GM06990 (cell line): Measurements from ENCODE around the gene GSAP.

Experiments
- DNase-seq: peaks from one replicate; pipeline ENCODE4 v3.0.0-alpha.2; 2011; ENCODE audit not compliant: insufficient read length; ENCODE audit errors: extremely low read depth
- H3K27me3 ChIP-seq: replicated peaks from 2 replicates; pipeline ENCODE4 v1.6.0; 2011; ENCODE audit warnings: low read length; ENCODE audit not compliant: control insufficient read depth, insufficient read depth
- H3K36me3 ChIP-seq: 2 replicates; pipeline ENCODE4 v1.5.1; 2011; ENCODE audit warnings: low read length; ENCODE audit not compliant: control insufficient read depth, insufficient read depth
- H3K4me3 ChIP-seq: replicated peaks from 2 replicates; pipeline ENCODE4 v1.5.1; 2011; ENCODE audit warnings: low read depth, mild to moderate bottlenecking, control low read depth, low read length
- TF ChIP-seq, protein P1 (sequence below): IDR thresholded peaks from 2 replicates; pipeline ENCODE4 v1.5.1; 2011; ENCODE audit warnings: low read length, control low read depth, mild to moderate bottlenecking, inconsistent platforms; ENCODE audit not compliant: insufficient read depth, poor library complexity, severe bottlenecking

Gene GSAP

DNA sequence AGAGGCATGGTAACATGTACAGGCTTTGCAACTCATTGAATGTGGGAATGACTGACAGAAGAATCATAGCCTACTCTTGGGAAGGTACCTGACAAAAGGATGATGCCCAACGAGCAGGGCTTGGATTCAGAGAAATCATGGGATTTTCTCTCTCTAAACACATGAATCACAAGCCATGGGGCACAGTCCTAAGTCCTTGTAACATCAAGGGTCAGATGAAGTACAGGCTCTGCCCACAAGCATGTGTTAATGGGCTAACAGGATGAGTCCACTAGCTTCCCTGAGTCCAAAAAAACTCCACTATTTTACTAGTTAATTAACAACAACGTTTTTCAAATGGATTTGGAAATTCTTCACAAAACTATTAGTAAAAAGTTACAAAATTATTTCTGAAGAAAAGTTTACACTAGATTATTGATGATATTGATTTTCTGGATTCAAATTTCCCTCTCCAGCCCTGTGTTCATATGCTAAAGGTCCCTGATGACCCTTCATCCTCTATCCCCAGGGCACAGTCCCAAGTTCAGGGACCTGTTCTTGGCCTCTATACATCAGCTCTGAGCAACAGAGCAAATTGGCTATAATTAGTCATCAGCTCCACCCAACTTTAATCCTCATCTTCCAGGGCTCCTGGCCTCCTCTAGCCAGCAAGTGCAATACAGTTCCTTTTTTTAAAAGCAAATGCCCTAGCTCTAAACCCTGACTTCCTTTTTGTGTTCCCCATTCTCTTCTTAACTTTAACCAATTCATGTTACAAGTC lies 99.8 kb downstream of the GSAP start:
- no peaks in the 10 kb centered on the region for H3K27me3 ChIP-seq
- no peak for DNase-seq
- no peak overlapping the region for H3K4me3 ChIP-seq
- peaks cover 2% of the 10 kb centered on the region for H3K36me3 ChIP-seq
- TF ChIP-seq, protein P1, sequence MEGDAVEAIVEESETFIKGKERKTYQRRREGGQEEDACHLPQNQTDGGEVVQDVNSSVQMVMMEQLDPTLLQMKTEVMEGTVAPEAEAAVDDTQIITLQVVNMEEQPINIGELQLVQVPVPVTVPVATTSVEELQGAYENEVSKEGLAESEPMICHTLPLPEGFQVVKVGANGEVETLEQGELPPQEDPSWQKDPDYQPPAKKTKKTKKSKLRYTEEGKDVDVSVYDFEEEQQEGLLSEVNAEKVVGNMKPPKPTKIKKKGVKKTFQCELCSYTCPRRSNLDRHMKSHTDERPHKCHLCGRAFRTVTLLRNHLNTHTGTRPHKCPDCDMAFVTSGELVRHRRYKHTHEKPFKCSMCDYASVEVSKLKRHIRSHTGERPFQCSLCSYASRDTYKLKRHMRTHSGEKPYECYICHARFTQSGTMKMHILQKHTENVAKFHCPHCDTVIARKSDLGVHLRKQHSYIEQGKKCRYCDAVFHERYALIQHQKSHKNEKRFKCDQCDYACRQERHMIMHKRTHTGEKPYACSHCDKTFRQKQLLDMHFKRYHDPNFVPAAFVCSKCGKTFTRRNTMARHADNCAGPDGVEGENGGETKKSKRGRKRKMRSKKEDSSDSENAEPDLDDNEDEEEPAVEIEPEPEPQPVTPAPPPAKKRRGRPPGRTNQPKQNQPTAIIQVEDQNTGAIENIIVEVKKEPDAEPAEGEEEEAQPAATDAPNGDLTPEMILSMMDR, result no peak

DNA sequence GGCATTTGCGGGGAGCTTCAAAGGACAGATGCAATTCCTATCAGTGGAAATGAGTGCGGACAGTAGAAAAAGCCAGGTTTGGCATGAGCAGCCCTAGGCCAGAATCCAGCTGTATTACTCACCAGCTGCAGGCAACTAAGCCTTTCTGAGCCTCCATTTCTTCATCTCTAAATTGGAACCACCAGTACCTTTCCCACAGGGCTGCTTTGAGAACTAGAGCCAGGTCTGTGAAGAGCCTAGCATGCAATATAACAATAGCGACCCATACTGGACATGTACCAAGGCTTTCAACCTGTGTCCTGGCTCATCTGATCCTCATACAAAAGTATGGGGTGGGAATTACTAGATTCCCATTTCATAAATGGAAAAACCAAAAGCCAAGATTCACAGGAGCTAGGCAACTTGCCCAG lies 101.0 kb downstream of the GSAP start:
- DNase-seq, result no peak
- Histone ChIP-seq H3K36me3 (peaks cover 2% of the 10 kb centered on the region; the same call in 1 of the 2 replicates), H3K27me3 (no peaks in the 10 kb centered on the region), H3K4me3 (no peak overlapping the region)
- TF ChIP-seq, protein P1, result no peak

DNA sequence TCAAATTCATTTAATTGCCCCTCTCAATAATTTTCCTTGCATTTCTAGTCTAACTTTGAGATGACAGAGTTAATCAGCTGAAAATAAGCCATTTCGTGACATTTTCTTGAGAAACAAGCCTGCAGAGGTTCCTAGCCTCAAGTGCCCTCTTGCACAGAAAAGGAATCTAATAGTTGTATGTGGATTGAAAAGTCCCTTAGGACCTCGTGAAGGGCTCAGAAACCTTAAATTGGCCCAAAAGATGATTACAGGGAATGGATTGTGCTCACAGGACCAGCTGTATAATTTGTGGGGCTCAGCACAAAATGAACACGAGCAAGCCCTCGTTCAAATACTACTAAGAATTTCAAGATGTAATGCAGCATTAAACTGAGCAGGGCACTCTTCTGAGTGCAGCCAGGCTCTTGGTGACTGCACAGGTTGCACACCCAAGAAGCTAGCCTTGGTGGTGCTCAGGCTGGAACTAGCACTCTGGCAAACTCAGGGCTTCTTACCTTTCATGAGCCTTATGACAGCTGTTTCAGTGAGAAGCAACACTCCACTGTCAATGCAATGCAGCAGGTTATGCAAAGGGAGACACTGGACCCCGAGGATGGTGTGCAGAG lies 102.2 kb downstream of the GSAP start:
- H3K27me3 ChIP-seq, result no peaks in the 10 kb centered on the region
- peaks cover 2% of the 10 kb centered on the region; the same call in 1 of the 2 replicates for H3K36me3 ChIP-seq
- TF ChIP-seq, protein P1, result no peak
- DNase-seq, result no peak
- H3K4me3 ChIP-seq, result no peak overlapping the region

DNA sequence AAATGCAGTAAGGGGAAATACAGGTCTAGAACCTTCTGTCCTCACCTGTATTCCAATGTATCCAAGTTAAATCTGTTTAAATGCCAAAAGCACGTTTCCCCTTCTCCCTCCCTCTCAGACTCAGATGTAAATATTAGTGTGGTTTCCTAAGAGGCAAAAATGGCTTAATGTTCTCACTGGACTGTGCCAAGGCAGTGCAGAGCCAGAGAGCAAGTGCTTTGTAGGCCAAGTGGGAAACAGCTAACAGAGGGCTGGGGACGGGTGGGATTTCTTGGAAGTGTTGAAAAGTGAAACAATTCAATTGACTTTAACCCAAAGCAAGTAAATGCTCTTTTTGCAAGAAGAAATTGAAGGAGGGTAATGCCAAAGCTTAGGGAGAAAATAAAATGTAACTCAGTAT lies 103.1 kb downstream of the GSAP start:
- no peaks in the 10 kb centered on the region for H3K27me3 ChIP-seq
- no peak overlapping the region for H3K4me3 ChIP-seq
- DNase-seq, result no peak
- peaks cover 2% of the 10 kb centered on the region; the same call in 1 of the 2 replicates for H3K36me3 ChIP-seq
- TF ChIP-seq, protein P1, result no peak

DNA sequence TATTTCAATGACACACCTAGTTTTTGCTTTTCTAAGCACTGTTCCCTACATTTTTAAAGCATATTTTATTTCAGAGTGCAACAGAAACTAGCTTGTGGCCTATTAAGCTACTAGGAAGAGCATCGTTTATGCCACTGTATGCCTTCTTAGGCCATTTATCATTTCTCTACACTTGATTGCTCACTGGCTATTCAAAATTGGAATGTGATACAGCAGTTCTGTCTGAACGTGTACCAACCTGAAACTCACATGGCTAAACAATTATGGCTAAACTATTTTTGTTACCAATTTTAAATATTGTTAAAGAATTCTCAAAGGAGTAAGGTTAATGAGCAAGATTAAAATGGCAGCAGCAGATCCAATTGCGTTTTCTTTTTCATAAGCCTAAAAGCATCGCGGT lies 105.2 kb downstream of the GSAP start:
- TF ChIP-seq, protein P1, result no peak

More for the DNA sequence above, 105.2 kb downstream of the GSAP start:
- H3K4me3 ChIP-seq, result no peak overlapping the region
- DNase-seq, result no peak
- no peaks in the 10 kb centered on the region for H3K27me3 ChIP-seq
- H3K36me3 ChIP-seq, result peaks cover 2% of the 10 kb centered on the region; the same call in 1 of the 2 replicates
